ENCODE measurements around the gene CXCL8.
"Not testable (repeated sequence)": the region's sequence is repeated elsewhere in the genome, so short reads cannot be mapped to it uniquely, and the experiment has no call there.

CXCL8 gene

GRCh38 chr4:73740353-73740778, at the start of gene CXCL8:
Gene CXCL8, plus strand, starts transcription at chr4:73740569. Its CDS starts 90 bp downstream, at chr4:73740659.
- Mint-ChIP-seq H3K4me1 (ENCODE audit: low read depth) (no peaks in the 10 kb centered on the region), H3K9me3 (peaks cover 6% of the 10 kb centered on the region), H3K36me3 (ENCODE audit: low read depth) (no peaks in the 10 kb centered on the region), H3K4me3 (peak within 1 kb of the TSS; percentile 5), H3K27me3 (no peaks in the 10 kb centered on the region), H3K27ac (no peak within 1 kb of the TSS)

GRCh38 chr4:73691201-73691600, 49.2 kb upstream of the CXCL8 start:
- not testable (repeated sequence) for H3K9me3 Mint-ChIP-seq; H3K4me1 Mint-ChIP-seq (ENCODE audit: low read depth); H3K36me3 Mint-ChIP-seq (ENCODE audit: low read depth); H3K4me3 Mint-ChIP-seq; H3K27me3 Mint-ChIP-seq; H3K27ac Mint-ChIP-seq

- Mint-ChIP-seq H3K4me1 (ENCODE audit: low read depth) (no peaks in the 10 kb centered on the region), H3K27ac (no peak overlapping the region), H3K9me3 (peaks cover 5% of the 10 kb centered on the region), H3K4me3 (no peak overlapping the region), H3K36me3 (ENCODE audit: low read depth) (no peaks in the 10 kb centered on the region), H3K27me3 (no peaks in the 10 kb centered on the region)
Observed at GRCh38 chr4:73691759-73692158, 48.6 kb upstream of the CXCL8 start.

- H3K4me3 Mint-ChIP-seq, result no peak overlapping the region
Observed at GRCh38 chr4:73692254-73692653, 48.1 kb upstream of the CXCL8 start.

GRCh38 chr4:73692701-73693100, 47.7 kb upstream of the CXCL8 start:
- Mint-ChIP-seq H3K4me3 (no peak overlapping the region), H3K27me3 (no peaks in the 10 kb centered on the region), H3K36me3 (ENCODE audit: low read depth) (no peaks in the 10 kb centered on the region), H3K27ac (no peak overlapping the region), H3K4me1 (ENCODE audit: low read depth) (no peaks in the 10 kb centered on the region), H3K9me3 (peaks cover 5% of the 10 kb centered on the region)

More at GRCh38 chr4:73692254-73692653, 48.1 kb upstream of the CXCL8 start:
- H3K9me3 Mint-ChIP-seq, result peaks cover 5% of the 10 kb centered on the region
- H3K36me3 Mint-ChIP-seq (ENCODE audit: low read depth), result no peaks in the 10 kb centered on the region
- H3K4me1 Mint-ChIP-seq (ENCODE audit: low read depth), result no peaks in the 10 kb centered on the region
- H3K27ac Mint-ChIP-seq, result no peak overlapping the region
- H3K27me3 Mint-ChIP-seq, result no peaks in the 10 kb centered on the region

DNA sequence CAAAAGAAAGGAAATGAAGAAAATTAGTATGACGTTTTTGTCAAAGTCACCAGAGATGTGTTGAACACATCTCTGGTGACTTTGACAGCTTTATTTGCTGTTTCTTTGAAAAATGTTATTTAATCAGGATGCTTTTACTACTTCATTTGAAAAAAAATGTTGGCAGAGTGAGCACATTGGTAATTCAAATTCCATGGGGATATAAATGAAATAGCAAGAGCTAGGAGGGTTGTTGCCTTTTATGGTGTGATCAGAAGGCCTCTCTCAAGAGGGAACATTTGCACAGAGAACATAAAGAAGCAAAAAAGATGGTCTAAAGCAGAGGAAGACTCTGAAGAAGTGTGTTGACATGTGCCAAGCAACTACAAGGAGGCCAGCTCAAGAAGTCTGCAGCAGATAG, 46.6 kb upstream of the CXCL8 start:
- no peaks in the 10 kb centered on the region for H3K36me3 Mint-ChIP-seq (ENCODE audit: low read depth)
- H3K4me3 Mint-ChIP-seq, result no peak overlapping the region
- no peak overlapping the region for H3K27ac Mint-ChIP-seq
- H3K4me1 Mint-ChIP-seq (ENCODE audit: low read depth), result no peaks in the 10 kb centered on the region
- H3K9me3 Mint-ChIP-seq, result peaks cover 5% of the 10 kb centered on the region
- H3K27me3 Mint-ChIP-seq, result no peaks in the 10 kb centered on the region

GRCh38 chr4:73698217-73698616, 42.2 kb upstream of the CXCL8 start:
- no peak overlapping the region for H3K27ac Mint-ChIP-seq
- H3K4me1 Mint-ChIP-seq (ENCODE audit: low read depth), result no peaks in the 10 kb centered on the region
- no peaks in the 10 kb centered on the region for H3K36me3 Mint-ChIP-seq (ENCODE audit: low read depth)
- peaks cover 6% of the 10 kb centered on the region for H3K27me3 Mint-ChIP-seq
- no peaks in the 10 kb centered on the region for H3K9me3 Mint-ChIP-seq
- H3K4me3 Mint-ChIP-seq, result no peak overlapping the region

- no peak overlapping the region for H3K4me3 Mint-ChIP-seq
- no peaks in the 10 kb centered on the region for H3K9me3 Mint-ChIP-seq
- no peaks in the 10 kb centered on the region for H3K36me3 Mint-ChIP-seq (ENCODE audit: low read depth)
- H3K27ac Mint-ChIP-seq, result no peak overlapping the region
- no peaks in the 10 kb centered on the region for H3K4me1 Mint-ChIP-seq (ENCODE audit: low read depth)
- peaks cover 6% of the 10 kb centered on the region for H3K27me3 Mint-ChIP-seq
Observed at GRCh38 chr4:73701116-73701515, 39.3 kb upstream of the CXCL8 start.

DNA sequence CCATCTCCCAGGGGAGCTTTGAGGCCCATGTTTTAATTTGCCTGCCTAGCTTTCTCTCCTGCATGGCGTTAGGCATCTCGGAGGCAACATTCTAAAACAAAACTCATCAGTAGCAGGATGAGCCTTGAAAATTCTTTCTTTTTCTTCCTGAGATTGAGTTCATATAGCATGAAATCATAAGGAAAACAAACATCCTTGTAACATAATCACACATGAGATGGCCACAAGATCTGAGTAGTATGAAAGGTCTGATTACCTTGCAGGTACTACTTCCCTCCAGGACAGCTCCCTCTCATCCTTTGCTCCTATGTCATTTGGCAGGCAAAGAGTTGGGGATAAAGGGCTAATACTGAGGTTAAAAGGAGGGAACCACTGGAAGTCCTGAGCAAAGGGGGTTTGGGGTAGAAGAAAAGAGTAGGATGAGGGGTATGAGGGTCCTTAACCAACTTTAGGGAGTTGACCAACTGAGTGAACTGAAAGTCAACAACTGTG, 37.5 kb upstream of the CXCL8 start:
- H3K27me3 Mint-ChIP-seq, result peaks cover 6% of the 10 kb centered on the region
- H3K4me1 Mint-ChIP-seq (ENCODE audit: low read depth), result no peaks in the 10 kb centered on the region
- H3K9me3 Mint-ChIP-seq, result no peaks in the 10 kb centered on the region
- H3K27ac Mint-ChIP-seq, result no peak overlapping the region
- H3K4me3 Mint-ChIP-seq, result no peak overlapping the region
- no peaks in the 10 kb centered on the region for H3K36me3 Mint-ChIP-seq (ENCODE audit: low read depth)

DNA sequence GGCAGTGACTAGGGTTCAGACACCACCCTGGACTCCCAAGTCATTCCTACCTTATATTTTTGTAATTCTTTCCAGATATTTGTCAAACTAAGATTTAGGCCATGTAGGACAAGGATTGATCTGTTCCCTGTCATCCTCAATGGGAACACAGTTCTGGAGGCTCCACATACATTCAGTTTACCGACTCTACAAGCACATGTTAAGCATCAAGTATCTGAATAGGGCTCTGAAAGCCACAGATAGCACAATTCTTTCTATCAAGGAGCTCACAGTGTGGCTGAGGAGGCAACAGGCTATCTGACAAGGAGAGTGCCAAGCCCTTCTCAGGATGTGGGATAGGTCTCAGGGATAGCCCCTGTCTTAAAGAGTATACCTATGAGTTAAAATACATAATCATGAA, 37.0 kb upstream of the CXCL8 start:
- no peaks in the 10 kb centered on the region for H3K36me3 Mint-ChIP-seq (ENCODE audit: low read depth)
- H3K4me1 Mint-ChIP-seq (ENCODE audit: low read depth), result no peaks in the 10 kb centered on the region
- H3K27ac Mint-ChIP-seq, result no peak overlapping the region
- no peak overlapping the region for H3K4me3 Mint-ChIP-seq
- H3K27me3 Mint-ChIP-seq, result peaks cover 6% of the 10 kb centered on the region
- no peaks in the 10 kb centered on the region for H3K9me3 Mint-ChIP-seq

GRCh38 chr4:73704314-73705055, 35.9 kb upstream of the CXCL8 start:
- no peaks in the 10 kb centered on the region for H3K4me1 Mint-ChIP-seq (ENCODE audit: low read depth)
- no peak overlapping the region for H3K27ac Mint-ChIP-seq
- H3K27me3 Mint-ChIP-seq, result peaks cover 6% of the 10 kb centered on the region
- no peaks in the 10 kb centered on the region for H3K36me3 Mint-ChIP-seq (ENCODE audit: low read depth)
- H3K4me3 Mint-ChIP-seq, result no peak overlapping the region
- no peaks in the 10 kb centered on the region for H3K9me3 Mint-ChIP-seq

GRCh38 chr4:73705056-73705432, 35.3 kb upstream of the CXCL8 start:
- Mint-ChIP-seq H3K27me3 (peaks cover 6% of the 10 kb centered on the region), H3K4me1 (ENCODE audit: low read depth) (no peaks in the 10 kb centered on the region), H3K27ac (no peak overlapping the region), H3K36me3 (ENCODE audit: low read depth) (no peaks in the 10 kb centered on the region), H3K4me3 (no peak overlapping the region), H3K9me3 (no peaks in the 10 kb centered on the region)

DNA sequence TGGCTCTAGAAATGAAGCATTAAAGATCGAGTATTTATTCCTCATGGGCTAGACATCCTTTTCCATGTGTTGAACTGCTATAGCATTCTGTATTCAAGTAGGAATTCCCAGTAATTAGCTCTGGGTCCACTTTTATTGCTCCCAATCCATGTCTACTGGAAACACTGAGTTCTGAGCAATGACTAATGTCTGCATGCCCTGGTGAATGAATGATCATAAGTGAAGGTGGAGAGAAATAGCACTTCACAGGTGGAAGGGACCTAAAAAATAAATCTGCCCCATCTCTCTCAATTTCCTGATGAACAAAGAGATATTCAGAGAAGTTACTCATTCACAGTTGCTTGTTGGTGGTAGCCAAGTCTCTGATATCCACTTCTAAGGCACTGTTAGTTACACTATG, 34.6 kb upstream of the CXCL8 start:
- no peaks in the 10 kb centered on the region for H3K36me3 Mint-ChIP-seq (ENCODE audit: low read depth)
- no peaks in the 10 kb centered on the region for H3K4me1 Mint-ChIP-seq (ENCODE audit: low read depth)
- no peak overlapping the region for H3K4me3 Mint-ChIP-seq
- H3K9me3 Mint-ChIP-seq, result no peaks in the 10 kb centered on the region
- H3K27me3 Mint-ChIP-seq, result peaks cover 6% of the 10 kb centered on the region
- no peak overlapping the region for H3K27ac Mint-ChIP-seq

- no peak overlapping the region for H3K4me3 Mint-ChIP-seq
- H3K9me3 Mint-ChIP-seq, result no peaks in the 10 kb centered on the region
- H3K27ac Mint-ChIP-seq, result no peak overlapping the region
- H3K4me1 Mint-ChIP-seq (ENCODE audit: low read depth), result no peaks in the 10 kb centered on the region
- H3K36me3 Mint-ChIP-seq (ENCODE audit: low read depth), result no peaks in the 10 kb centered on the region
- H3K27me3 Mint-ChIP-seq, result peaks cover under 1% of the 10 kb centered on the region
Observed at GRCh38 chr4:73706811-73707210, 33.6 kb upstream of the CXCL8 start.

DNA sequence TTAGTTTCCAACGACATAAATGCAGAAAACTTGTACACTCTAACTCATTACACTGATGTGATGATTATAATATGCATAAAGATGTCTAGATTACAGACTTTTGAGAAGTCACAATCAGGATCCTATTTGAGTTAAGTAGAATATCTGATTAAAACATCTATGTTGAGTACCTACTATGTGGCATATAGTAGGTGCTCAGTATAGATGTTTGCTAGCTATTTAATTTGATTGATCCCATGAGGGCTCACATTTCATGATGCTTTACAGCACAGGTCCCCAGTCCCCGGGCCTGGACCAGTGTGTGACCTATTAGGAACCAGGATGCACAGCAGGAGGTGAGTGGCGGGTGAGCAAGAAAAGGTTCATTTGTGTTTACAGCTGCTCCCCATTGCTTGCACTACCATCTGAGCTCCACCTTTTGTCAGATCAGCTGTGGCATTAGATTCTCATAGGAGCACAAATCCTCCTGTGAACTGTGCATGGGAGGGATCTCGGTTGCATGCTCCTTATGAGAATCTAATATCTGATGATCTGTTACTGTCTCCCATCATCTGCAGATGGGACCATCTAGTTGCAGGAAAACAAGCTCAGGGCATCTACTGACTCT, 33.0 kb upstream of the CXCL8 start:
- Mint-ChIP-seq H3K9me3 (no peaks in the 10 kb centered on the region), H3K4me1 (ENCODE audit: low read depth) (no peaks in the 10 kb centered on the region), H3K4me3 (no peak overlapping the region), H3K36me3 (ENCODE audit: low read depth) (no peaks in the 10 kb centered on the region), H3K27ac (no peak overlapping the region), H3K27me3 (no peaks in the 10 kb centered on the region)
